ENCODE data around the gene MEX3B. TPM values are rescaled to one million over a fixed set of nuclear protein-coding genes. Genes with fewer than 3 reads are reported as not detected.

The MEX3B gene
- total and polyA plus RNA-seq, 12 donors, result 0.22 to 1.6 (median 0.88) TPM

DNA sequence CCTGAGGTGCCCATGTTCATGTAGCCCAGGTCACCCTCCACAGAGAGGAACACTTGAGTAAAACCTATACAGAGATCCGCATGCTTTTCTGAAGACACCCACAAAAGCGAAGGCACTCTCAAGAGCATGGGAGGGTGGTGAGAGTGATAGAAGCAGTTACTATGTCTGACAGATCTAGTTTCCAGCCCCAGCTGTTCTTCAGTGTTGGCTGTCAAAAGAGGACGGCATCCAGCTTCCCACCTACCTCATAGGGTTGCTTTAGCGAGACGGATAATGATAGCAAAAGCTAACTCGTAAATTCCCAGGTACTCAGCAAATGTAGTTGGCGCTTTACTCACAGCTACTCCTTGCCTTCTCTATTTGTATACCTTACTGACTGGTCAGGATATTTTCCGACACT, 3.0 kb upstream of the MEX3B start:
- 78 to 88% (median 83%) methylated on average over 8 of the region's 8 CpGs for WGBS, 4 donors
- Histone ChIP-seq H3K4me1 (replicated peaks in 1 of 2) (peaks cover 3 to 15% of the 10 kb centered on the region in 2 donors), H3K4me3 (no peak overlapping the region), H3K36me3 (replicated peaks in 1 of 2) (no peaks in the 10 kb centered on the region), H3K9me3 (replicated peaks in 1 of 3) (no peaks in the 10 kb centered on the region), H3K27ac (no peak overlapping the region), H3K27me3 (no peaks in the 10 kb centered on the region)
- intact Hi-C loops (cut with DNase I), result no loop called here
- no peak for DNase-seq
- TF ChIP-seq, protein P1, sequence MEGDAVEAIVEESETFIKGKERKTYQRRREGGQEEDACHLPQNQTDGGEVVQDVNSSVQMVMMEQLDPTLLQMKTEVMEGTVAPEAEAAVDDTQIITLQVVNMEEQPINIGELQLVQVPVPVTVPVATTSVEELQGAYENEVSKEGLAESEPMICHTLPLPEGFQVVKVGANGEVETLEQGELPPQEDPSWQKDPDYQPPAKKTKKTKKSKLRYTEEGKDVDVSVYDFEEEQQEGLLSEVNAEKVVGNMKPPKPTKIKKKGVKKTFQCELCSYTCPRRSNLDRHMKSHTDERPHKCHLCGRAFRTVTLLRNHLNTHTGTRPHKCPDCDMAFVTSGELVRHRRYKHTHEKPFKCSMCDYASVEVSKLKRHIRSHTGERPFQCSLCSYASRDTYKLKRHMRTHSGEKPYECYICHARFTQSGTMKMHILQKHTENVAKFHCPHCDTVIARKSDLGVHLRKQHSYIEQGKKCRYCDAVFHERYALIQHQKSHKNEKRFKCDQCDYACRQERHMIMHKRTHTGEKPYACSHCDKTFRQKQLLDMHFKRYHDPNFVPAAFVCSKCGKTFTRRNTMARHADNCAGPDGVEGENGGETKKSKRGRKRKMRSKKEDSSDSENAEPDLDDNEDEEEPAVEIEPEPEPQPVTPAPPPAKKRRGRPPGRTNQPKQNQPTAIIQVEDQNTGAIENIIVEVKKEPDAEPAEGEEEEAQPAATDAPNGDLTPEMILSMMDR (IDR thresholded peaks at IDR 0.05), result no peak
- no peak for TF ChIP-seq POLR2A (IDR thresholded peaks at IDR 0.05)

DNA sequence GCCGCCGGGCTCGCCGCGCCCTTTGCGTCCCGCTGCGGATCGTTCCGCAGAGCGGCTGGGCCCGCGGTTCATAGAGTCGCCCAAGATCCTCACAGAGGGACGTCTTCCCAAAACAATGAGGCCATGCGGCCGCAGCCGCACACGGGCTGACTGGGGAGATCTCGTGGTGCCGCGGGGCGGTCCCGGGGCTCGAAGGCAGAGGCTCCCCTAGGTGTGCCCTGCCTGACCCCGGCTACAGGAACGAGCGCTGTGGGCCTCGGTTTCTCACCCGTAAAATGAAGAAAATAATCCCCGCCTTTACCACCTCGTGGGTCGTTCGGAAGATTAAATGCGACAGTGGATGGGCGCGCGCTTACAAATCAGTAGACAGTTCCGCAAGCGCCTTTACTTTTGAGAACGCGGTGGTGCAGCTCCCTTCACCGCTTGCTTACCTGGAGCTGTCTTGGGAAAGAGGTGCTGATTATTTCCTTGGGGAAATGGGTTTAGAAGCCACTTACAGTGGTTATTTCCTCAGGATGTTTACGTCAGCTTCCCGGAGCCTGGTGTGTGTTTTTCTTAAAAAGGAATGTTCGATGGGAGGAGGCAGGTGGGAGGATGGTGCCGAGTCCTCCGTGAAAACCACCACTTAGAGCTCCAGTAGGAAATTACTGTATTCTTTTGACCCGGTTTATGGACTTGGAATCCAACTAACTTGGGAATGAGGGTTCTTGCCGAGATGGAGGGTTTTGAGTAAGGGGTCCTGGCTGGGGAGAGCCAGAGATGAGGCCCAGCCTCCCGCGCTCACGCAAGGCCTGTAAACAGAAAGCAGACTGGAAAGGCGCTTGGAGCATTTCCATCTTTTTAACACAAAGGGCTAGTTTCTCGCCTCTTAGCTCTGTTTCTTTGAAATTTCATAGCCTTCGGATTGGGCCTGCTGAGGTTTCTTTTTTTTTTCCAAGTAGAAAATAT, 1.9 kb upstream of the MEX3B start:
- no peak for TF ChIP-seq POLR2A (IDR thresholded peaks at IDR 0.05)
- TF ChIP-seq, protein P1 (IDR thresholded peaks at IDR 0.05), result peak in 1 of 6 experiments; percentile 12
- Histone ChIP-seq H3K27ac (peak overlapping the region in 1 of 5 donors; percentile 26), H3K27me3 (no peaks in the 10 kb centered on the region), H3K9me3 (replicated peaks in 1 of 3) (no peaks in the 10 kb centered on the region), H3K4me1 (replicated peaks in 1 of 2) (peaks cover 3 to 20% of the 10 kb centered on the region in 2 donors), H3K4me3 (peak overlapping the region in 2 of 4 donors; percentile 27 to 92), H3K36me3 (replicated peaks in 1 of 2) (no peaks in the 10 kb centered on the region)
- DNase-seq, result no peak
- intact Hi-C loops (cut with DNase I), result no loop called here
- 13 to 33% (median 22%) methylated on average over 26 to 56 of the region's 56 CpGs for WGBS, 4 donors

DNA sequence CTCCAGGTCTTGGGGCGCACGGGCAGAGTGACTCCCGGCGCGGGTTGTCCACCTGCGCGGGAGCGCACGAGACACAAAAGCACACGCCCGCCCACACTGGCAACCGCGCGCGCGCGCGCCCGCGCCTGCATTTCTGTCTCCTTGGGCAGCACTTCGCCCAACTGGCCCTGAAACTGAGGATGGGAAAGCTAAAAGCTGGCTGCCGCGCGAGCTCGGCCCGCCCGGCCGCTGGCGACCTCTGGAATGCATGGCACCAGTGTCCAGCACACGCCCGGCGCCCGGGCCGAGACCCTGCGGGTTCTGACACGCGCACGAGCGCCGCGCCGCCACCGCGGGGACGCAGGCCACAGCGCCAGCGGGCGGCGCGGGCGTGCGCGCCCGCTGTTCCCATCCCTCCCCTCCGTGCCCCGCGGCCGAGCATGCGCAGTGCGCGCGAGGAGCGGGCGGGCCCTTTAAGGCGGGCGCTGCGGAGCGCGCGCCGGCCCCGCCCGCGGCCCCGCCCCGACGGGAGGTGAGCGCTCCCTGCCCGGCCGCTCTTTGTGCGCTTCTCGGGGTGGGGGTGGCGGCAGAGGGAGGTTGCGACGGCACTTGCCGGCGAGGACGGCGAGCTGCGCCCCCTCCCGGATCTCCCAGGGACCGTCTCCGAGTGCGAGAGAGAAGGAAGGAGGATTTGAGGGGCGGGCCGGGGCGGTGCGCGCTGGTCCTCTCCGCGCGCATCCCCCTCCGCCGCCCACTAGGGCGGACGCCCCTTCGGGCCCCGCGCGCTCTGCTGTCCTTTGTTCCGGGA, 1.0 kb upstream of the MEX3B start:
- TF ChIP-seq, protein P1 (IDR thresholded peaks at IDR 0.05), result peak; percentile 21 to 76 (median 50)
- TF ChIP-seq POLR2A (IDR thresholded peaks at IDR 0.05), result peak; percentile 28 to 64
- DNase-seq, result peak; percentile 80 to 90 (median 87)
- 0% methylated on average over 17 to 111 of the region's 111 CpGs; no CpG with 5 or more reads in 1 of the 4 donors for WGBS, 4 donors
- Histone ChIP-seq H3K4me3 (peak overlapping the region; percentile 22 to 92 (median 68)), H3K9me3 (replicated peaks in 1 of 3) (no peaks in the 10 kb centered on the region), H3K36me3 (replicated peaks in 1 of 2) (no peaks in the 10 kb centered on the region), H3K27ac (peak overlapping the region in 4 of 5 donors; percentile 73 to 95 (median 84)), H3K27me3 (no peaks in the 10 kb centered on the region), H3K4me1 (replicated peaks in 1 of 2) (peaks cover 3 to 20% of the 10 kb centered on the region in 2 donors)
- intact Hi-C loops (cut with DNase I), result no loop called here
